Measurements from ENCODE around the gene STIM1. TPM values are rescaled to one million over a fixed set of nuclear protein-coding genes. Genes with fewer than 3 reads are reported as not detected.

Gene STIM1
- total and polyA plus RNA-seq, 10 of the 15 experiments (the other 5 are each of a cell fraction or from before 2014, with no cell fraction given): 8.6 to 57.7 (median 29.3) TPM

GRCh38 chr11:3901249-3902025 lies 46.0 kb downstream of the STIM1 start:
- no TSS peak for BruUV-seq (replicated peaks)
- SMC1A ChIA-PET (ENCODE audit: uncharacterized antibody, unreplicated experiment): interaction anchor here (0.6 to 6.1 kb wide), 18 partner anchors 7 to 172 kb away, joined by 3 to 71 read pairs (median 4); partner anchors contain the start of gene STIM1
- Histone ChIP-seq H3K4me3 (no peak overlapping the region), H3K4me1 (ENCODE audit: control insufficient read depth, insufficient read depth, low read length) (peaks cover 42% of the 10 kb centered on the region), H4K20me1 (ENCODE audit: control insufficient read depth, insufficient read depth) (no peaks in the 10 kb centered on the region), H3K79me2 (ENCODE audit: control insufficient read depth, insufficient read depth, low read length) (peaks cover 56% of the 10 kb centered on the region), H3K36me3 (ENCODE audit: control insufficient read depth in 2 of 2, insufficient read depth in 2 of 2, low read length in 1 of 2) (peaks cover 0 to 3% of the 10 kb centered on the region in 2 experiments; a peak in 1 of 4 replicates), H3K4me2 (ENCODE audit: control insufficient read depth, insufficient read depth) (no peak overlapping the region), H3K9ac (ENCODE audit: control insufficient read depth, insufficient read depth, low read length) (no peak overlapping the region), H3K27me3 (replicated peaks in 1 of 2; ENCODE audit: control insufficient read depth in 2 of 2, insufficient read depth in 2 of 2, low read length in 1 of 2) (no peaks in the 10 kb centered on the region), H3K27ac (ENCODE audit: control insufficient read depth, insufficient read depth) (peak overlapping the region; percentile 39; the same call in 1 of the 2 replicates), H3K9me3 (replicated peaks; ENCODE audit: control insufficient read depth, insufficient read depth, low read length) (peaks cover 2% of the 10 kb centered on the region; the same call in 1 of the 3 replicates), H2AFZ (ENCODE audit: control insufficient read depth, low read depth, low read length) (no peak overlapping the region)
- CTCF ChIA-PET: interaction anchor here (0.7 to 4.2 kb wide), 8 partner anchors 8 to 171 kb away, joined by 3 to 36 read pairs (median 6); partner anchors contain the start of gene STIM1
- POLR2A ChIA-PET: interaction anchor here (0.6 to 2.8 kb wide), 6 partner anchors 17 to 155 kb away, joined by 3 to 15 read pairs (median 4); partner anchors contain the start of gene STIM1
- FAIRE-seq: no peak
- TF ChIP-seq FOXK2 (IDR thresholded peaks at IDR 0.05) (no peak), ZNF24 (IDR thresholded peaks at IDR 0.05) (no peak), YBX1 (IDR thresholded peaks at IDR 0.05) (no peak), BHLHE40 (IDR thresholded peaks at IDR 0.05; ENCODE audit: borderline replicate concordance in 1 of 2, low read depth in 2 of 2, low read length in 1 of 2) (peak in 1 of 2 experiments; percentile 42; a peak in 1 of 4 replicates), RCOR1 (conservative IDR thresholded peaks at IDR 0.05; ENCODE audit: low read depth, low read length) (no peak), SMARCA5 (IDR thresholded peaks at IDR 0.05) (no peak), USF2 (IDR thresholded peaks at IDR 0.05; ENCODE audit: borderline replicate concordance, low read depth, low read length) (no peak), MEF2B (IDR thresholded peaks at IDR 0.05; ENCODE audit: partially characterized antibody, poor library complexity, severe bottlenecking) (no peak)
- RAD21 ChIA-PET (ENCODE audit: unreplicated experiment): interaction anchor here (0.5 to 7.6 kb wide), 9 partner anchors 11 to 171 kb away, joined by 3 to 87 read pairs (median 4); partner anchors contain the start of gene STIM1
- in situ Hi-C loops (cut with MboI) (no loop called here), intact Hi-C loops (cut with micrococcal nuclease; ENCODE audit: unreplicated experiment) (no loop called here)
- DNase-seq (ENCODE audit: low read depth, low spot score): no peak
- 62% methylated on average over 6 of the region's 6 CpGs for WGBS (ENCODE audit: insufficient coverage, insufficient replicate concordance, low lambda C conversion rate, missing lambda C conversion rate)
- no peak for ATAC-seq

Measured in GM12878 (cell line).